GM23248 (cell line): Measurements from ENCODE around the gene DDX47.

Experiments used
- EZH2 ChIP-seq: fragments of 200-600 bp; sonication (generic); IDR thresholded peaks from 2 replicates; pipeline ENCODE4 v1.6.1; 2018; ENCODE audit warnings: antibody characterized with exemption, mild to moderate bottlenecking; ENCODE audit not compliant: insufficient read depth, poor library complexity, severe bottlenecking
- EZH2phosphoT487 ChIP-seq: fragments of 200-600 bp; sonication (generic); IDR thresholded peaks from 2 replicates; pipeline ENCODE4 v1.6.1; 2018; ENCODE audit warnings: antibody characterized with exemption, moderate library complexity, mild to moderate bottlenecking, low read depth; ENCODE audit not compliant: insufficient read depth

DNA sequence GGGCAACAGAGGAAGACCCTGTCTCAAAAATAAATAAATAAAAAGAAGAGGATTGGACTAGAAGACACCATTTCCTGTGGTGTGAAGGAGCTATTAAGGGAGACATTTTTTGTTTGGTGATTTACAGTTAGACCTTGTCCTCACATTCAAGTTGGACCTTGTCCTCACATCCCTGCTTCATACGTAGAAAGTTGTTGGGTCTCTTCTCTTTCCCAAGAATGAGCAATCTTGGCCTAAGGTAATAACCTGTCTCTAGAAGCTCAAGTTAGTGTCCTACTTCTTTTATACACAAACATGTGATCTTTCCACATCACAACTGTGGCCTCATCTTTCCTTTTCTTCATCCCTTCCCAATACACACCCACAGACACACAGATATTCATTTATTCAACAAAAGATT, 14.7 kb upstream of the DDX47 start:
- no peak for TF ChIP-seq EZH2phosphoT487
- no peak for TF ChIP-seq EZH2
